GM10248 (cell line): ENCODE results near the gene HOXA11.

Experiments
- CTCF ChIA-PET: fragments of 300-600 bp; sonication (Branson Sonifier 250); formaldehyde crosslinking; extraction: SDS; loops from one replicate; lab custom pipeline; 2021; ENCODE audit warnings: antibody characterized with exemption; lab: Yijun Ruan, JAX
- POLR2A ChIA-PET: fragments of 350-650 bp; sonication (Branson Sonifier 250); formaldehyde crosslinking; extraction: SDS; loops from one replicate; lab custom pipeline; 2020; ENCODE audit warnings: antibody characterized with exemption; lab: Yijun Ruan, JAX
- DNase-seq: peaks from one replicate; pipeline ENCODE4 v3.0.0; 2012; ENCODE audit errors: extremely low spot score
- CTCF ChIP-seq: IDR thresholded peaks from 2 replicates; pipeline ENCODE4 v1.5.1; 2012; ENCODE audit warnings: mild to moderate bottlenecking, low read depth; ENCODE audit errors: extremely low read depth, missing control alignments, control extremely low read depth

The HOXA11 gene

GRCh38 chr7:27207348-27207985 is 22.4 kb upstream of the HOXA11 start:
- CTCF ChIA-PET: interaction anchor here (0.7 to 1.3 kb wide), 4 partner anchors 11 to 713 kb away, joined by 3 to 7 read pairs (median 6); no protein-coding TSS in a partner anchor
- DNase-seq: no peak
- no peak for TF ChIP-seq CTCF
- POLR2A ChIA-PET: no interaction called here

- no peak for TF ChIP-seq CTCF
- ChIA-PET POLR2A (no interaction called here), CTCF (interaction anchor here (0.6 to 1.9 kb wide), 2 partner anchors 10 to 42 kb away, joined by 3 to 5 read pairs; no protein-coding TSS in a partner anchor)
- no peak for DNase-seq
Measured at GRCh38 chr7:27205325-27206280, 20.6 kb upstream of the HOXA11 start.

- ChIA-PET POLR2A (no interaction called here), CTCF (interaction anchor here (1.9 kb wide), 1 partner anchor 9 kb away, joined by 5 read pairs; no protein-coding TSS in a partner anchor)
- DNase-seq: no peak
Measured at GRCh38 chr7:27204851-27205322, 19.9 kb upstream of the HOXA11 start.

GRCh38 chr7:27203964-27204594 is 19.0 kb upstream of the HOXA11 start:
- TF ChIP-seq CTCF: no peak
- POLR2A ChIA-PET: no interaction called here
- CTCF ChIA-PET: interaction anchor here (1.0 to 1.9 kb wide), 2 partner anchors 9 to 34 kb away, joined by 3 to 5 read pairs; no protein-coding TSS in a partner anchor
- no peak for DNase-seq

More at GRCh38 chr7:27204851-27205322, 19.9 kb upstream of the HOXA11 start:
- no peak for TF ChIP-seq CTCF

GRCh38 chr7:27203365-27203953 is 18.4 kb upstream of the HOXA11 start:
- no peak for DNase-seq
- TF ChIP-seq CTCF: no peak
- ChIA-PET POLR2A (no interaction called here), CTCF (interaction anchor here (1.0 to 1.9 kb wide), 2 partner anchors 8 to 35 kb away, joined by 3 to 5 read pairs; no protein-coding TSS in a partner anchor)
